ENCODE measurements around the gene LHX4. TPM values are rescaled to one million over a fixed set of nuclear protein-coding genes. Genes with fewer than 3 reads are reported as not detected.

LHX4 gene
- total and polyA plus RNA-seq, 10 of the 15 experiments (the other 5 are each of a cell fraction or from before 2014, with no cell fraction given) = 0.05 to 0.80 (median 0.32) TPM; not detected in 6

GRCh38 chr1:180265201-180265600 is 35.1 kb downstream of the LHX4 start:
- H4K20me1 ChIP-seq (ENCODE audit: control insufficient read depth, insufficient read depth) = no peaks in the 10 kb centered on the region
- H3K27ac ChIP-seq (ENCODE audit: control insufficient read depth, insufficient read depth) = no peak overlapping the region
- no peaks in the 10 kb centered on the region for H3K27me3 ChIP-seq (replicated peaks in 1 of 2; ENCODE audit: control insufficient read depth in 2 of 2, insufficient read depth in 2 of 2, low read length in 1 of 2)
- H3K9ac ChIP-seq (ENCODE audit: control insufficient read depth, insufficient read depth, low read length) = no peak overlapping the region
- no peak overlapping the region for H3K4me3 ChIP-seq
- POLR2A ChIA-PET = no interaction called here
- no peaks in the 10 kb centered on the region for H3K4me1 ChIP-seq (ENCODE audit: control insufficient read depth, insufficient read depth, low read length)
- CTCF ChIA-PET = no interaction called here
- H3K36me3 ChIP-seq (ENCODE audit: control insufficient read depth in 2 of 2, insufficient read depth in 2 of 2, low read length in 1 of 2) = no peaks in the 10 kb centered on the region
- intact Hi-C loops (cut with micrococcal nuclease; ENCODE audit: unreplicated experiment) (no loop called here), in situ Hi-C loops (cut with MboI) (no loop called here)
- WGBS (ENCODE audit: insufficient coverage, insufficient replicate concordance, low lambda C conversion rate, missing lambda C conversion rate) = 81% methylated on average over 9 of the region's 9 CpGs
- RAD21 ChIA-PET (ENCODE audit: unreplicated experiment) = no interaction called here
- no TSS peak for BruUV-seq (replicated peaks)
- no peaks in the 10 kb centered on the region for H3K79me2 ChIP-seq (ENCODE audit: control insufficient read depth, insufficient read depth, low read length)
- H2AFZ ChIP-seq (ENCODE audit: control insufficient read depth, low read depth, low read length) = no peak overlapping the region
- SMC1A ChIA-PET (ENCODE audit: uncharacterized antibody, unreplicated experiment) = no interaction called here
- ATAC-seq = no peak
- DNase-seq (ENCODE audit: low read depth, low spot score) = no peak
- TF ChIP-seq NR2C2 (IDR thresholded peaks at IDR 0.05; ENCODE audit: borderline replicate concordance, control insufficient read depth, insufficient read length, low read depth) = no peak
- TF ChIP-seq TARDBP (IDR thresholded peaks at IDR 0.05; ENCODE audit: borderline replicate concordance) = no peak
- TF ChIP-seq PAX5 (IDR thresholded peaks at IDR 0.05; ENCODE audit: borderline replicate concordance, low read depth, low read length) = no peak
- no peak for TF ChIP-seq DPF2 (IDR thresholded peaks at IDR 0.05)
- TF ChIP-seq NFXL1 (IDR thresholded peaks at IDR 0.05; ENCODE audit: borderline replicate concordance) = no peak
- TF ChIP-seq STAT1 (conservative IDR thresholded peaks at IDR 0.05) = no peak
- no peak for TF ChIP-seq BCL11A (IDR thresholded peaks at IDR 0.05; ENCODE audit: low read depth, low read length)
- no peak for TF ChIP-seq ETV6 (conservative IDR thresholded peaks at IDR 0.05 in 1 of 2, IDR thresholded peaks at IDR 0.05 in 1 of 2; ENCODE audit: borderline replicate concordance in 1 of 2, low read depth in 1 of 2)
- TF ChIP-seq CBFB (IDR thresholded peaks at IDR 0.05; ENCODE audit: low read depth) = no peak
- TF ChIP-seq YY1 (IDR thresholded peaks at IDR 0.05; ENCODE audit: low read depth, low read length) = no peak
- TF ChIP-seq ZNF687 (IDR thresholded peaks at IDR 0.05) = no peak
- H3K4me2 ChIP-seq (ENCODE audit: control insufficient read depth, insufficient read depth) = no peak overlapping the region
- H3K9me3 ChIP-seq (replicated peaks; ENCODE audit: control insufficient read depth, insufficient read depth, low read length) = no peaks in the 10 kb centered on the region
- FAIRE-seq = no peak
